Mesothelial cell of epicardium (in vitro differentiated cells): ENCODE results near the gene PAOX. TPM values are rescaled to one million over a fixed set of nuclear protein-coding genes. Genes with fewer than 3 reads are reported as not detected.

ENCODE experiments used
- DNase-seq, 2 experiments: peaks; one replicate each; pipeline ENCODE4 v3.0.0; 2021; ENCODE audit warnings: low spot score in 2 of 2; ENCODE audit not compliant: unreplicated experiment in 2 of 2
- H3K27ac Mint-ChIP-seq: 2 replicates; pipeline ENCODE4 v1.8.0; 2021; ENCODE audit warnings: mixed read lengths
- H3K27me3 Mint-ChIP-seq: 2 replicates; pipeline ENCODE4 v1.8.0; 2021; ENCODE audit warnings: low read depth, mixed read lengths
- H3K36me3 Mint-ChIP-seq: 2 replicates; pipeline ENCODE4 v1.8.0; 2021; ENCODE audit warnings: mixed read lengths
- H3K4me1 Mint-ChIP-seq: 2 replicates; pipeline ENCODE4 v1.8.0; 2021; ENCODE audit warnings: mixed read lengths
- H3K4me3 Mint-ChIP-seq: 2 replicates; pipeline ENCODE4 v1.8.0; 2021; ENCODE audit warnings: mild to moderate bottlenecking, moderate library complexity, mixed read lengths
- H3K9me3 Mint-ChIP-seq: 2 replicates; pipeline ENCODE4 v1.8.0; 2021; ENCODE audit warnings: mixed read lengths
- CTCF ChIP-seq: fragments of 200-600 bp; sonication (generic); IDR thresholded peaks from one replicate; pipeline ENCODE4 v1.5.0; 2021; ENCODE audit warnings: antibody characterized with exemption; ENCODE audit not compliant: unreplicated experiment
- total RNA-seq: library from RNA; stranded (reverse); gene quantifications from 3 replicates; pipeline ENCODE4 v1.2.1, GENCODE V29; 2021

PAOX gene
- total RNA-seq, 1 donor from 2014 or later: 7.5 TPM

GRCh38 chr10:133336118-133336576 lies 42.9 kb upstream of the PAOX start:
- Mint-ChIP-seq H3K4me1 (peaks cover 3% of the 10 kb centered on the region), H3K9me3 (peaks cover 5% of the 10 kb centered on the region), H3K27me3 (peaks cover 47% of the 10 kb centered on the region), H3K36me3 (no peaks in the 10 kb centered on the region), H3K4me3 (no peak overlapping the region), H3K27ac (no peak overlapping the region)
- DNase-seq: no peak
- TF ChIP-seq CTCF: no peak

- H3K27me3 Mint-ChIP-seq: peaks cover 47% of the 10 kb centered on the region
- H3K9me3 Mint-ChIP-seq: peaks cover 8% of the 10 kb centered on the region
- no peaks in the 10 kb centered on the region for H3K36me3 Mint-ChIP-seq
- peak in 1 of 2 experiments; percentile 65 for DNase-seq
- no peak for TF ChIP-seq CTCF
- H3K4me3 Mint-ChIP-seq: peak within 1 kb of the TSS; percentile 25
- H3K4me1 Mint-ChIP-seq: peaks cover 3% of the 10 kb centered on the region
- no peak within 1 kb of the TSS for H3K27ac Mint-ChIP-seq
Measured at GRCh38 chr10:133336577-133337369, 42.3 kb upstream of the PAOX start, which contains the start of gene CALY. TSS of gene CALY (minus strand) at chr10:133336896. CDS start at chr10:133328989, 7,907 bp downstream.

GRCh38 chr10:133337370-133337725 lies 41.7 kb upstream of the PAOX start:
- H3K4me1 Mint-ChIP-seq: peaks cover 3% of the 10 kb centered on the region
- H3K27me3 Mint-ChIP-seq: peaks cover 44% of the 10 kb centered on the region
- no peak for DNase-seq
- H3K9me3 Mint-ChIP-seq: peaks cover 10% of the 10 kb centered on the region
- no peak for TF ChIP-seq CTCF
- no peak overlapping the region for H3K4me3 Mint-ChIP-seq
- H3K27ac Mint-ChIP-seq: no peak overlapping the region
- no peaks in the 10 kb centered on the region for H3K36me3 Mint-ChIP-seq

GRCh38 chr10:133338080-133339071 lies 40.7 kb upstream of the PAOX start:
- H3K4me3 Mint-ChIP-seq: no peak overlapping the region
- no peak overlapping the region for H3K27ac Mint-ChIP-seq
- no peaks in the 10 kb centered on the region for H3K36me3 Mint-ChIP-seq
- TF ChIP-seq CTCF: no peak
- H3K27me3 Mint-ChIP-seq: peaks cover 41% of the 10 kb centered on the region
- DNase-seq: no peak
- H3K9me3 Mint-ChIP-seq: peaks cover 5% of the 10 kb centered on the region
- peaks cover 3% of the 10 kb centered on the region for H3K4me1 Mint-ChIP-seq

GRCh38 chr10:133339708-133340380 lies 39.2 kb upstream of the PAOX start:
- H3K4me3 Mint-ChIP-seq: no peak overlapping the region
- peaks cover 44% of the 10 kb centered on the region for H3K27me3 Mint-ChIP-seq
- H3K9me3 Mint-ChIP-seq: peaks cover 5% of the 10 kb centered on the region
- H3K4me1 Mint-ChIP-seq: peaks cover under 1% of the 10 kb centered on the region
- TF ChIP-seq CTCF: no peak
- H3K36me3 Mint-ChIP-seq: no peaks in the 10 kb centered on the region
- H3K27ac Mint-ChIP-seq: no peak overlapping the region
- no peak for DNase-seq
